Small intestine (tissue), 7 donors: Measurements from ENCODE around the gene PLXNB2. TPM values are rescaled to one million over a fixed set of nuclear protein-coding genes. Genes with fewer than 3 reads are reported as not detected.

ENCODE experiments used
- DNase-seq, 2 donors: peaks; one replicate each; pipeline versions ENCODE4 v3.0.0 to v3.0.0-alpha.2; 2013
- FAIRE-seq: peaks from 2 replicates; lab custom pipeline; 2012; peaks lifted over from hg19 to GRCh38; lab: Jason Lieb, UNC
- H3K27ac ChIP-seq, 3 donors: one replicate each; pipeline ENCODE4 v1.5.1; 2013; ENCODE audit warnings: low read length in 2 of 3, mild to moderate bottlenecking in 2 of 3, control low read depth in 1 of 3, inconsistent platforms in 1 of 3, low read depth in 1 of 3, moderate library complexity in 1 of 3
- H3K27me3 ChIP-seq, 3 donors: one replicate each; pipeline ENCODE4 v1.6.1; 2013; ENCODE audit warnings: low read length in 3 of 3, inconsistent platforms in 1 of 3; ENCODE audit not compliant: control insufficient read depth in 3 of 3, insufficient read depth in 3 of 3
- H3K36me3 ChIP-seq, 3 donors: one replicate each; pipeline ENCODE4 v1.6.1; 2013; ENCODE audit warnings: low read length in 3 of 3, inconsistent platforms in 1 of 3, low read depth in 1 of 3, mild to moderate bottlenecking in 1 of 3, moderate library complexity in 1 of 3; ENCODE audit not compliant: control insufficient read depth in 3 of 3, insufficient read depth in 2 of 3
- H3K4me1 ChIP-seq, 3 donors: one replicate each; pipeline ENCODE4 v1.6.1; 2013; ENCODE audit warnings: low read length in 2 of 3, inconsistent platforms in 1 of 3, low read depth in 1 of 3, mild to moderate bottlenecking in 1 of 3, moderate library complexity in 1 of 3; ENCODE audit not compliant: control insufficient read depth in 3 of 3, insufficient read depth in 2 of 3
- H3K4me3 ChIP-seq, 3 donors: one replicate each; pipeline ENCODE4 v1.5.1; 2013; ENCODE audit warnings: low read length in 3 of 3, control low read depth in 1 of 3, inconsistent platforms in 1 of 3, low read depth in 1 of 3, mild to moderate bottlenecking in 1 of 3, moderate library complexity in 1 of 3
- H3K9me3 ChIP-seq, 2 donors: one replicate each; pipeline ENCODE4 v1.6.1; 2013; ENCODE audit warnings: low read depth in 1 of 2, low read length in 1 of 2; ENCODE audit not compliant: control insufficient read depth in 2 of 2, insufficient read depth in 1 of 2
- WGBS, 3 donors: extraction: QIAGEN DNeasy Blood & Tissue Kit; methylation state at CpG; one replicate each; pipeline ENCODE4 v1.1.7; 2013; 5-methylcytosine and 5-hydroxymethylcytosine counted together
- polyA plus RNA-seq, 4 donors: library from polyadenylated mRNA; stranded (reverse) in 3 of 4; unstranded in 1 of 4; fragments of 200-250 nt in 3 of 4; fragments of 120-200 nt in 1 of 4; gene quantifications; one replicate each; pipeline versions ENCODE4 v1.2.1 to v1.2.3, GENCODE V29; 2013
- donor health status: healthy with polysubstance abuse.
- donor health status: control.
- donor health status: control.
- donor health status: Bipolar disorder and iron deficiency.
- donor health status: healthy.

Gene PLXNB2
- polyA plus RNA-seq, 4 donors = 70.3 to 179 (median 95.2) TPM

- Histone ChIP-seq H3K36me3 (peaks cover 10 to 94% (median 14%) of the 10 kb centered on the region in 3 donors), H3K9me3 (no peaks in the 10 kb centered on the region), H3K27me3 (no peaks in the 10 kb centered on the region), H3K27ac (no peak overlapping the region), H3K4me1 (peaks cover 0 to 12% (median 0%) of the 10 kb centered on the region in 3 donors), H3K4me3 (no peak overlapping the region)
- DNase-seq (no peak), FAIRE-seq (no peak)
- WGBS, 3 donors = 89 to 93% (median 92%) methylated on average over 27 to 34 of the region's 34 CpGs
Measured at GRCh38 chr22:50285568-50286229, 21.7 kb downstream of the PLXNB2 start.

GRCh38 chr22:50284479-50284878, 23.0 kb downstream of the PLXNB2 start:
- FAIRE-seq (no peak), DNase-seq (no peak)
- Histone ChIP-seq H3K27ac (no peak overlapping the region), H3K9me3 (no peaks in the 10 kb centered on the region), H3K4me3 (no peak overlapping the region), H3K36me3 (peaks cover 16 to 94% (median 19%) of the 10 kb centered on the region in 3 donors), H3K4me1 (peaks cover 0 to 12% (median 0%) of the 10 kb centered on the region in 3 donors), H3K27me3 (no peaks in the 10 kb centered on the region)
- WGBS, 3 donors = 80 to 92% (median 90%) methylated on average over 8 to 13 of the region's 13 CpGs

GRCh38 chr22:50283821-50284220, 23.6 kb downstream of the PLXNB2 start:
- Histone ChIP-seq H3K4me3 (no peak overlapping the region), H3K27me3 (no peaks in the 10 kb centered on the region), H3K4me1 (peaks cover 0 to 12% (median 0%) of the 10 kb centered on the region in 3 donors), H3K36me3 (peaks cover 16 to 94% (median 24%) of the 10 kb centered on the region in 3 donors), H3K9me3 (no peaks in the 10 kb centered on the region), H3K27ac (no peak overlapping the region)
- WGBS, 3 donors = 93 to 96% (median 94%) methylated on average over 26 to 30 of the region's 30 CpGs
- no peak for FAIRE-seq
- no peak for DNase-seq

GRCh38 chr22:50282361-50283155, 24.9 kb downstream of the PLXNB2 start:
- FAIRE-seq (no peak), DNase-seq (peak; percentile 77 to 84)
- H3K27ac ChIP-seq = peak overlapping the region in 2 of 3 donors; percentile 22 to 27
- H3K27me3 ChIP-seq = no peaks in the 10 kb centered on the region
- H3K36me3 ChIP-seq = peaks cover 21 to 94% (median 27%) of the 10 kb centered on the region in 3 donors
- WGBS, 3 donors = 39 to 76% (median 61%) methylated on average over 37 to 45 of the region's 45 CpGs
- H3K9me3 ChIP-seq = no peaks in the 10 kb centered on the region
- no peak overlapping the region for H3K4me3 ChIP-seq
- H3K4me1 ChIP-seq = peaks cover 0 to 12% (median 0%) of the 10 kb centered on the region in 3 donors

- H3K9me3 ChIP-seq = no peaks in the 10 kb centered on the region
- peaks cover 0 to 12% (median 0%) of the 10 kb centered on the region in 3 donors for H3K4me1 ChIP-seq
- H3K4me3 ChIP-seq = no peak overlapping the region
- peak overlapping the region in 2 of 3 donors; percentile 21 to 22 for H3K27ac ChIP-seq
- peaks cover 23 to 94% (median 27%) of the 10 kb centered on the region in 3 donors for H3K36me3 ChIP-seq
- DNase-seq (no peak), FAIRE-seq (no peak)
- WGBS, 3 donors = 46 to 76% (median 60%) methylated on average over 25 of the region's 25 CpGs
- no peaks in the 10 kb centered on the region for H3K27me3 ChIP-seq
Measured at GRCh38 chr22:50281957-50282356, 25.5 kb downstream of the PLXNB2 start.

- 93 to 94% (median 94%) methylated on average over 36 of the region's 36 CpGs for WGBS, 3 donors
- no peak for FAIRE-seq
- DNase-seq = no peak
- Histone ChIP-seq H3K4me3 (no peak overlapping the region), H3K27ac (no peak overlapping the region), H3K9me3 (no peaks in the 10 kb centered on the region), H3K36me3 (peaks cover 22 to 94% (median 31%) of the 10 kb centered on the region in 3 donors), H3K4me1 (peaks cover 0 to 12% (median 0%) of the 10 kb centered on the region in 3 donors), H3K27me3 (no peaks in the 10 kb centered on the region)
Measured at GRCh38 chr22:50281384-50281760, 26.1 kb downstream of the PLXNB2 start.

DNA sequence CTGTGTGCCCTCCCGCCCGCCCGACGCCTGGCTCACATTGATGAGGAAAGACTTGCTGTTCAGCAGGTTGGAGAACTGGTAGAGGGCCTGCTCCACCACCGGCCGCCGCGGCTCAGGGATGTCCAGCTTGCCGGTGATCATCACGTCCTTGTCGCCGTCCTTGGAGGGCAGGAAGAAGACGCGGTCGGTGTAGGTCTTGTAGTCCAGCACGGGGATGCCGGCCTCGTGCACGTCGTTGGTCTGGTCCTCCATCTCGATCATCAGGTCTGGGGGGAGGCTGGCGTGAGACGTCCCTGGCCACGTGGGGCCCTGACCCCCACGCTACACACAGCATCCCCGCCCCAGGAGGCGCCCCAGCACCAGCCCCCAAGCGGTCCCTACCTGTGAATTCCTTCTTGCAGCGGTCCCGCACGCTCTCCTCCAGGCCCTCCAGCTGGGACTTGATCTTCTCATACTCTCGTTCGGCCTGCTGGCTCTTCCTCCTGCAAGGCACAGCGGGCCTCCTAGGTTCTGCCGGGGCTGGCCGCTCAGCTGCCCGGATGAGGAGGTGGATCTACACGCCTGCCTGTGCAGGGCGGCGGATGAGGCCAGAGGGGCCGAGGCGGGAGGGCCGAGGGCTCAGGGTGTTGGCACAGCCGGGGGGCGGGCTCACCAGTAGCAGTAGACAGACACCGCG, 26.6 kb downstream of the PLXNB2 start:
- FAIRE-seq = no peak
- Histone ChIP-seq H3K36me3 (peaks cover 22 to 94% (median 34%) of the 10 kb centered on the region in 3 donors), H3K27ac (no peak overlapping the region), H3K4me1 (peaks cover 0 to 12% (median 0%) of the 10 kb centered on the region in 3 donors), H3K4me3 (no peak overlapping the region), H3K27me3 (no peaks in the 10 kb centered on the region), H3K9me3 (no peaks in the 10 kb centered on the region)
- WGBS, 3 donors = 94 to 96% (median 95%) methylated on average over 46 to 47 of the region's 47 CpGs
- no peak for DNase-seq
